ENCODE measurements around the gene MCTP1. TPM values are rescaled to one million over a fixed set of nuclear protein-coding genes. Genes with fewer than 3 reads are reported as not detected.

The MCTP1 gene
- total and polyA plus RNA-seq, 10 of the 15 experiments (the other 5 are each of a cell fraction or from before 2014, with no cell fraction given) = 12.6 to 45.9 (median 18.8) TPM

- TF ChIP-seq CBX5 (IDR thresholded peaks at IDR 0.05; ENCODE audit: low read depth) = no peak
- TF ChIP-seq, protein P1, sequence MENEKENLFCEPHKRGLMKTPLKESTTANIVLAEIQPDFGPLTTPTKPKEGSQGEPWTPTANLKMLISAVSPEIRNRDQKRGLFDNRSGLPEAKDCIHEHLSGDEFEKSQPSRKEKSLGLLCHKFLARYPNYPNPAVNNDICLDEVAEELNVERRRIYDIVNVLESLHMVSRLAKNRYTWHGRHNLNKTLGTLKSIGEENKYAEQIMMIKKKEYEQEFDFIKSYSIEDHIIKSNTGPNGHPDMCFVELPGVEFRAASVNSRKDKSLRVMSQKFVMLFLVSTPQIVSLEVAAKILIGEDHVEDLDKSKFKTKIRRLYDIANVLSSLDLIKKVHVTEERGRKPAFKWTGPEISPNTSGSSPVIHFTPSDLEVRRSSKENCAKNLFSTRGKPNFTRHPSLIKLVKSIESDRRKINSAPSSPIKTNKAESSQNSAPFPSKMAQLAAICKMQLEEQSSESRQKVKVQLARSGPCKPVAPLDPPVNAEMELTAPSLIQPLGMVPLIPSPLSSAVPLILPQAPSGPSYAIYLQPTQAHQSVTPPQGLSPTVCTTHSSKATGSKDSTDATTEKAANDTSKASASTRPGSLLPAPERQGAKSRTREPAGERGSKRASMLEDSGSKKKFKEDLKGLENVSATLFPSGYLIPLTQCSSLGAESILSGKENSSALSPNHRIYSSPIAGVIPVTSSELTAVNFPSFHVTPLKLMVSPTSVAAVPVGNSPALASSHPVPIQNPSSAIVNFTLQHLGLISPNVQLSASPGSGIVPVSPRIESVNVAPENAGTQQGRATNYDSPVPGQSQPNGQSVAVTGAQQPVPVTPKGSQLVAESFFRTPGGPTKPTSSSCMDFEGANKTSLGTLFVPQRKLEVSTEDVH (IDR thresholded peaks at IDR 0.05; ENCODE audit: low read depth, partially characterized antibody) = no peak
- TF ChIP-seq IKZF2 (IDR thresholded peaks at IDR 0.05) = peak; percentile 88 to 94
- TF ChIP-seq, protein P2, sequence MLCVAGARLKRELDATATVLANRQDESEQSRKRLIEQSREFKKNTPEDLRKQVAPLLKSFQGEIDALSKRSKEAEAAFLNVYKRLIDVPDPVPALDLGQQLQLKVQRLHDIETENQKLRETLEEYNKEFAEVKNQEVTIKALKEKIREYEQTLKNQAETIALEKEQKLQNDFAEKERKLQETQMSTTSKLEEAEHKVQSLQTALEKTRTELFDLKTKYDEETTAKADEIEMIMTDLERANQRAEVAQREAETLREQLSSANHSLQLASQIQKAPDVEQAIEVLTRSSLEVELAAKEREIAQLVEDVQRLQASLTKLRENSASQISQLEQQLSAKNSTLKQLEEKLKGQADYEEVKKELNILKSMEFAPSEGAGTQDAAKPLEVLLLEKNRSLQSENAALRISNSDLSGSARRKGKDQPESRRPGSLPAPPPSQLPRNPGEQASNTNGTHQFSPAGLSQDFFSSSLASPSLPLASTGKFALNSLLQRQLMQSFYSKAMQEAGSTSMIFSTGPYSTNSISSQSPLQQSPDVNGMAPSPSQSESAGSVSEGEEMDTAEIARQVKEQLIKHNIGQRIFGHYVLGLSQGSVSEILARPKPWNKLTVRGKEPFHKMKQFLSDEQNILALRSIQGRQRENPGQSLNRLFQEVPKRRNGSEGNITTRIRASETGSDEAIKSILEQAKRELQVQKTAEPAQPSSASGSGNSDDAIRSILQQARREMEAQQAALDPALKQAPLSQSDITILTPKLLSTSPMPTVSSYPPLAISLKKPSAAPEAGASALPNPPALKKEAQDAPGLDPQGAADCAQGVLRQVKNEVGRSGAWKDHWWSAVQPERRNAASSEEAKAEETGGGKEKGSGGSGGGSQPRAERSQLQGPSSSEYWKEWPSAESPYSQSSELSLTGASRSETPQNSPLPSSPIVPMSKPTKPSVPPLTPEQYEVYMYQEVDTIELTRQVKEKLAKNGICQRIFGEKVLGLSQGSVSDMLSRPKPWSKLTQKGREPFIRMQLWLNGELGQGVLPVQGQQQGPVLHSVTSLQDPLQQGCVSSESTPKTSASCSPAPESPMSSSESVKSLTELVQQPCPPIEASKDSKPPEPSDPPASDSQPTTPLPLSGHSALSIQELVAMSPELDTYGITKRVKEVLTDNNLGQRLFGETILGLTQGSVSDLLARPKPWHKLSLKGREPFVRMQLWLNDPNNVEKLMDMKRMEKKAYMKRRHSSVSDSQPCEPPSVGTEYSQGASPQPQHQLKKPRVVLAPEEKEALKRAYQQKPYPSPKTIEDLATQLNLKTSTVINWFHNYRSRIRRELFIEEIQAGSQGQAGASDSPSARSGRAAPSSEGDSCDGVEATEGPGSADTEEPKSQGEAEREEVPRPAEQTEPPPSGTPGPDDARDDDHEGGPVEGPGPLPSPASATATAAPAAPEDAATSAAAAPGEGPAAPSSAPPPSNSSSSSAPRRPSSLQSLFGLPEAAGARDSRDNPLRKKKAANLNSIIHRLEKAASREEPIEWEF (IDR thresholded peaks at IDR 0.05; ENCODE audit: insufficient replicate concordance, low read depth, low read length) = no peak
- TF ChIP-seq ZNF217 (IDR thresholded peaks at IDR 0.05) = no peak
- no peak for TF ChIP-seq POU2F2 (IDR thresholded peaks at IDR 0.05; ENCODE audit: borderline replicate concordance, low read depth, low read length)
- TF ChIP-seq NRF1 (conservative IDR thresholded peaks at IDR 0.05; ENCODE audit: low read depth, low read length) = no peak
- TF ChIP-seq RBBP5 (conservative IDR thresholded peaks at IDR 0.05) = no peak
- no peak for TF ChIP-seq SRF (IDR thresholded peaks at IDR 0.05; ENCODE audit: low read depth in 2 of 2, low read length in 2 of 2)
- 0 out of 2 replicates have a peak, but pooled peaks have one; percentile 30 for TF ChIP-seq IRF4 (IDR thresholded peaks at IDR 0.05; ENCODE audit: low read depth, low read length)
- TF ChIP-seq ZSCAN29 (IDR thresholded peaks at IDR 0.05) = no peak
- no peak for TF ChIP-seq KDM1A (IDR thresholded peaks at IDR 0.05; ENCODE audit: borderline replicate concordance)
- no peak for TF ChIP-seq CTCF (IDR thresholded peaks at IDR 0.05 in 2 of 3, conservative IDR thresholded peaks at IDR 0.05 in 1 of 3; ENCODE audit: control insufficient read depth in 2 of 3, extremely low read depth in 1 of 3, insufficient read depth in 1 of 3, low read depth in 3 of 3, low read length in 3 of 3)
- TF ChIP-seq NFIC (IDR thresholded peaks at IDR 0.05; ENCODE audit: low read depth, low read length) = peak; percentile 91
- no peak for TF ChIP-seq KAT2A (conservative IDR thresholded peaks at IDR 0.05; ENCODE audit: control insufficient read depth, low read depth, low read length)
- no peak for TF ChIP-seq ZZZ3 (IDR thresholded peaks at IDR 0.05; ENCODE audit: control insufficient read depth, insufficient read length, low read depth)
- TF ChIP-seq RUNX3 (IDR thresholded peaks at IDR 0.05; ENCODE audit: low read length) = peak; percentile 86
- no peak for TF ChIP-seq ZNF622 (IDR thresholded peaks at IDR 0.05)
- TF ChIP-seq BACH1 (IDR thresholded peaks at IDR 0.05; ENCODE audit: borderline replicate concordance) = no peak
- TF ChIP-seq CHD4 (IDR thresholded peaks at IDR 0.05) = no peak
- TF ChIP-seq, protein P3, sequence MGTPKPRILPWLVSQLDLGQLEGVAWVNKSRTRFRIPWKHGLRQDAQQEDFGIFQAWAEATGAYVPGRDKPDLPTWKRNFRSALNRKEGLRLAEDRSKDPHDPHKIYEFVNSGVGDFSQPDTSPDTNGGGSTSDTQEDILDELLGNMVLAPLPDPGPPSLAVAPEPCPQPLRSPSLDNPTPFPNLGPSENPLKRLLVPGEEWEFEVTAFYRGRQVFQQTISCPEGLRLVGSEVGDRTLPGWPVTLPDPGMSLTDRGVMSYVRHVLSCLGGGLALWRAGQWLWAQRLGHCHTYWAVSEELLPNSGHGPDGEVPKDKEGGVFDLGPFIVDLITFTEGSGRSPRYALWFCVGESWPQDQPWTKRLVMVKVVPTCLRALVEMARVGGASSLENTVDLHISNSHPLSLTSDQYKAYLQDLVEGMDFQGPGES (IDR thresholded peaks at IDR 0.05) = no peak
- no peak for TF ChIP-seq BHLHE40 (IDR thresholded peaks at IDR 0.05; ENCODE audit: borderline replicate concordance in 1 of 2, low read depth in 2 of 2, low read length in 1 of 2)
These were observed 584.3 kb downstream of the MCTP1 start (continued) for GRCh38 chr5:94700592-94700991.

All from GM12878 (cell line).